A549 (cell line): ENCODE data around the gene GIT2. TPM values are rescaled to one million over a fixed set of nuclear protein-coding genes. Genes with fewer than 3 reads are reported as not detected.

Experiments used
- ATAC-seq, 2 experiments: fragments of 200-7000 bp in 1 of 2; fragments of >200 bp in 1 of 2; cut with Nextera tagmentation in 1 of 2; cut with Tn5 transposase in 1 of 2; 3 replicates each; pipeline versions ENCODE4 v1.8.0 to v1.9.1; 2018 to 2020; ENCODE audit warnings: mild to moderate bottlenecking in 1 of 2, moderate library complexity in 1 of 2
- CTCF ChIA-PET: fragments of 300-600 bp; sonication (Branson Sonifier 250); formaldehyde crosslinking; extraction: SDS; loops from one replicate; lab custom pipeline; 2021; ENCODE audit warnings: antibody characterized with exemption, inconsistent platforms; lab: Yijun Ruan, JAX
- POLR2A ChIA-PET: fragments of 350-600 bp; formaldehyde crosslinking; extraction: SDS; loops from one replicate; lab custom pipeline; 2021; ENCODE audit warnings: antibody characterized with exemption, inconsistent platforms; lab: Yijun Ruan, JAX
- DNase-seq, 2 experiments: peaks; one replicate each; pipeline versions ENCODE4 v3.0.0 to v3.0.0-alpha.2; 2011 to 2016; ENCODE audit warnings: low read depth in 1 of 2, low spot score in 1 of 2
- FAIRE-seq: peaks from 2 replicates; lab custom pipeline; 2011; peaks lifted over from hg19 to GRCh38; lab: Jason Lieb, UNC
- H3K27ac ChIP-seq, 2 experiments: fragments of >200 bp; sonication (Bioruptor Twin); formaldehyde crosslinking; 3 replicates each; pipeline ENCODE4 v1.5.1; 2016 to 2017
- H3K4me1 ChIP-seq: fragments of >200 bp; sonication (Bioruptor Twin); formaldehyde crosslinking; 3 replicates; pipeline ENCODE4 v1.6.1; 2016
- H3K4me2 ChIP-seq: fragments of >200 bp; sonication (Bioruptor Twin); formaldehyde crosslinking; 3 replicates; pipeline ENCODE4 v1.6.1; 2016
- H3K4me3 ChIP-seq: fragments of >200 bp; sonication (Bioruptor Twin); formaldehyde crosslinking; 3 replicates; pipeline ENCODE4 v1.5.1; 2016
- H3K9me3 ChIP-seq: fragments of >200 bp; sonication (Bioruptor Twin); formaldehyde crosslinking; 3 replicates; pipeline ENCODE4 v1.6.1; 2016
- CEBPB ChIP-seq, 2 experiments: fragments of >200 bp in 1 of 2; sonication (Bioruptor Twin) in 1 of 2; formaldehyde crosslinking in 1 of 2; IDR thresholded peaks; 2 replicates each; pipeline ENCODE4 v1.6.1; 2012 to 2016
- EHF ChIP-seq: fragments of 250-450 bp; sonication (Bioruptor Pico); IDR thresholded peaks from 2 replicates; pipeline ENCODE4 v1.5.0; 2020; ENCODE audit warnings: mild to moderate bottlenecking
- EHMT2 ChIP-seq: fragments of 200-600 bp; sonication (generic); IDR thresholded peaks from 2 replicates; pipeline ENCODE4 v1.6.1; 2016; ENCODE audit warnings: antibody characterized with exemption, low read depth, mild to moderate bottlenecking, moderate library complexity
- ESRRA ChIP-seq: fragments of 150-350 bp; IDR thresholded peaks from 2 replicates; pipeline ENCODE4 v1.6.1; 2014; ENCODE audit warnings: mild to moderate bottlenecking, low read length, borderline replicate concordance
- FOSB ChIP-seq: fragments of 250-450 bp; sonication (Bioruptor Pico); IDR thresholded peaks from 2 replicates; pipeline ENCODE4 v1.5.0; 2020; ENCODE audit warnings: mild to moderate bottlenecking, moderate library complexity
- FOSL2 ChIP-seq, 2 experiments: fragments of 450-650 bp in 1 of 2; fragments of >200 bp in 1 of 2; sonication (Bioruptor Twin) in 1 of 2; formaldehyde crosslinking; IDR thresholded peaks; 2 replicates each; pipeline versions ENCODE4 v1.5.0 to v1.6.1; 2016 to 2020; ENCODE audit warnings: mild to moderate bottlenecking in 1 of 2, moderate library complexity in 1 of 2
- FOXS1 ChIP-seq: fragments of 250-450 bp; sonication (Bioruptor Pico); IDR thresholded peaks from 2 replicates; pipeline ENCODE4 v1.5.0; 2020; ENCODE audit warnings: mild to moderate bottlenecking, moderate library complexity
- HOXA7 ChIP-seq: fragments of 250-450 bp; sonication (Bioruptor Pico); IDR thresholded peaks from 2 replicates; pipeline ENCODE4 v1.5.0; 2020; ENCODE audit warnings: mild to moderate bottlenecking, moderate library complexity
- HOXB13 ChIP-seq: fragments of 250-450 bp; sonication (Bioruptor Pico); IDR thresholded peaks from 2 replicates; pipeline ENCODE4 v1.5.0; 2020; ENCODE audit warnings: low read depth, mild to moderate bottlenecking, moderate library complexity
- HOXB5 ChIP-seq: fragments of 250-450 bp; sonication (Bioruptor Pico); IDR thresholded peaks from 2 replicates; pipeline ENCODE4 v1.5.0; 2020; ENCODE audit warnings: mild to moderate bottlenecking, moderate library complexity
- KDM1A ChIP-seq: fragments of 200-600 bp; sonication (generic); IDR thresholded peaks from 2 replicates; pipeline ENCODE4 v1.6.1; 2016; ENCODE audit warnings: low read depth, mild to moderate bottlenecking
- KDM5A ChIP-seq: fragments of 200-600 bp; sonication (generic); IDR thresholded peaks from 2 replicates; pipeline ENCODE4 v1.6.1; 2016; ENCODE audit warnings: antibody characterized with exemption, mild to moderate bottlenecking
- MAZ ChIP-seq: fragments of 150-350 bp; IDR thresholded peaks from 2 replicates; pipeline ENCODE4 v1.6.1; 2014; ENCODE audit warnings: antibody characterized with exemption, low read depth, low read length, borderline replicate concordance
- MYC ChIP-seq: IDR thresholded peaks from 2 replicates; pipeline ENCODE4 v1.6.1; 2012; ENCODE audit warnings: mild to moderate bottlenecking, inconsistent platforms, low read length, improper control_type of control experiment, borderline replicate concordance
- NPAS2 ChIP-seq: fragments of 250-450 bp; sonication (Bioruptor Pico); IDR thresholded peaks from 2 replicates; pipeline ENCODE4 v1.8.0; 2022; ENCODE audit warnings: mild to moderate bottlenecking, moderate library complexity, borderline replicate concordance
- PHF8 ChIP-seq: fragments of 200-600 bp; sonication (generic); IDR thresholded peaks from 2 replicates; pipeline ENCODE4 v1.6.1; 2016; ENCODE audit warnings: low read depth, mild to moderate bottlenecking, antibody characterized with exemption, moderate library complexity, borderline replicate concordance
- POLR2A ChIP-seq: IDR thresholded peaks from 2 replicates; pipeline ENCODE4 v1.6.1; 2012; ENCODE audit warnings: mild to moderate bottlenecking, low read length
- POLR2AphosphoS2 ChIP-seq: conservative IDR thresholded peaks from 2 replicates; pipeline ENCODE4 v1.6.1; 2012; ENCODE audit warnings: low read length, improper control_type of control experiment, inconsistent platforms
- RAD21 ChIP-seq, 2 experiments: fragments of >200 bp in 1 of 2; sonication (Bioruptor Twin) in 1 of 2; formaldehyde crosslinking in 1 of 2; IDR thresholded peaks in 1 of 2; conservative IDR thresholded peaks in 1 of 2; 2 replicates in 1 of 2; 3 replicates in 1 of 2; pipeline ENCODE4 v1.6.1; 2012 to 2018; ENCODE audit warnings: inconsistent platforms in 1 of 2
- RCOR1 ChIP-seq: fragments of 150-350 bp; IDR thresholded peaks from 2 replicates; pipeline ENCODE4 v1.6.1; 2014; ENCODE audit warnings: antibody characterized with exemption, low read length, low read depth
- RFX5 ChIP-seq: fragments of 450-650 bp; IDR thresholded peaks from 2 replicates; pipeline ENCODE4 v1.7.1; 2014; ENCODE audit warnings: antibody characterized with exemption, mild to moderate bottlenecking, moderate library complexity
- RNF2 ChIP-seq: fragments of 200-600 bp; sonication (generic); IDR thresholded peaks from 2 replicates; pipeline ENCODE4 v1.6.1; 2016; ENCODE audit warnings: low read depth, mild to moderate bottlenecking, antibody characterized with exemption, moderate library complexity, borderline replicate concordance
- ZFP36 ChIP-seq: fragments of 450-650 bp; IDR thresholded peaks from 2 replicates; pipeline ENCODE4 v1.6.1; 2014; ENCODE audit warnings: borderline replicate concordance; ENCODE audit not compliant: partially characterized antibody
- WGBS: methylation state at CpG from one replicate; pipeline ENCODE4 v1.1.6; 2017; ENCODE audit errors: missing lambda C conversion rate; 5-methylcytosine and 5-hydroxymethylcytosine counted together
- polyA plus RNA-seq, 4 experiments: library from polyadenylated mRNA; depleted of rRNA in 3 of 4; stranded (reverse); fragments of >200 nt; fragmentation: RNase III in 1 of 4; extraction: RNeasy Plus Mini Kit Qiagen cat#74134 plus additional on column Dnase treatment in 1 of 4; gene quantifications; 2 replicates in 3 of 4; 3 replicates in 1 of 4; pipeline ENCODE4 v1.2.3, GENCODE V29; 2011 to 2017
- TF ChIP-seq, protein P1 (sequence below): IDR thresholded peaks from 2 replicates; pipeline ENCODE4 v1.6.1; 2012
- TF ChIP-seq, protein P2 (sequence below): fragments of 150-350 bp; IDR thresholded peaks from 2 replicates; pipeline ENCODE4 v1.6.1; 2014; ENCODE audit warnings: low read depth, mild to moderate bottlenecking, low read length
- TF ChIP-seq, protein P3 (sequence below): fragments of 450-650 bp; IDR thresholded peaks from 2 replicates; pipeline ENCODE4 v1.6.1; 2014; ENCODE audit warnings: antibody characterized with exemption
- TF ChIP-seq, protein P4 (sequence below): fragments of >200 bp; sonication (Bioruptor Twin); formaldehyde crosslinking; IDR thresholded peaks from 3 replicates; pipeline ENCODE4 v1.5.1; 2016
- TF ChIP-seq, protein P5 (sequence below): IDR thresholded peaks from 2 replicates; pipeline ENCODE4 v1.6.1; 2012; ENCODE audit warnings: low read depth, borderline replicate concordance
- TF ChIP-seq, protein P6 (sequence below): fragments of >200 bp; sonication (Bioruptor Twin); formaldehyde crosslinking; IDR thresholded peaks from 2 replicates; pipeline ENCODE4 v1.6.1; 2016
- TF ChIP-seq, protein P7 (sequence below): fragments of >200 bp; sonication (Bioruptor Twin); formaldehyde crosslinking; IDR thresholded peaks from 3 replicates; pipeline ENCODE4 v1.6.1; 2016

Gene GIT2
- polyA plus RNA-seq, 2 of the 4 experiments (the other 2 are of a cell fraction): 18.5 to 38.0 TPM

DNA sequence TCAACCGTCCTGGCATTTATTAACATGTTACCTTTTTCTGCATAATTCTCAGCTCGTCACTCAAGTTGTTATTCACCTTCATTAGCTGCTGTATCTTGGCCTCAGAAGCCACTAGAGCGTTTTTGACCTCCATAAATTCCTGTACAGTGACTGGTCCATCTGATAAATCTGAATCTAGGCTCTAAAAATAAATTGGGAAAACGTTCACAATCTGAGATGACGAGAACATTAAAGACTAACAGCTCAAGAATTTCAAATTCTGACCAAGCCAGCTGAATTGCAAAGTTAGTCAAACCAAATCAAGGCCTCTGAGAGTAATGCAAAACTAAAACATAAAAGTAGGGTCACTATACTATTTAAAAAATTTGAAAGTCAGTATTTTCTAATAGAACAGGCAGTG lies 45.0 kb downstream of the GIT2 start (continued):
- TF ChIP-seq HOXA7: no peak

DNA sequence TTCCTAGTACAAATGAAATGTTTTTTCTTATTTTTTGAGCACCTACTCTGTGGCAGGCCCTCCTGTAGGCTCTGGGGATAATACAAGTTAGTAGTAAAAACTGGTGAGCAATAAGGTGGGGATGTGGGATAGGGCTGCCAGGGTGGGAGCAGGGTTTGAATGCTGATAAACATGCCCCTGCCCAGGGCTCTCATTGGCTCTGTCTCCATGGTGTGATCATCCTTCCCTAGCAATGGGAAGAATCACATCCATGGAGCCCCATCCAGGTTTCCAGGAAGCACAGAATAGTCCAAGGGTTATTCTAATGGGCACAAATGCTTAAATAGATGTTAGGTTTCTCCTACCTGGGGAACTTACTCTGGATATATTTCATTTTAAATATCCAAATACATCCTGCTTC lies 45.5 kb downstream of the GIT2 start:
- ChIA-PET POLR2A (no interaction called here), CTCF (interaction anchor here (0.6 kb wide), 1 partner anchor 42 kb away, joined by 3 read pairs; no protein-coding TSS in a partner anchor)
- Histone ChIP-seq H3K4me2 (no peak overlapping the region), H3K4me1 (0 out of 3 replicates have a peak, but pooled peaks cover 4% of the 10 kb centered on the region), H3K9me3 (no peaks in the 10 kb centered on the region), H3K27ac (no peak overlapping the region), H3K4me3 (no peak overlapping the region)
- no peak for ATAC-seq
- DNase-seq: no peak
- no peak for TF ChIP-seq PHF8
- TF ChIP-seq POLR2A: no peak
- TF ChIP-seq, protein P1, sequence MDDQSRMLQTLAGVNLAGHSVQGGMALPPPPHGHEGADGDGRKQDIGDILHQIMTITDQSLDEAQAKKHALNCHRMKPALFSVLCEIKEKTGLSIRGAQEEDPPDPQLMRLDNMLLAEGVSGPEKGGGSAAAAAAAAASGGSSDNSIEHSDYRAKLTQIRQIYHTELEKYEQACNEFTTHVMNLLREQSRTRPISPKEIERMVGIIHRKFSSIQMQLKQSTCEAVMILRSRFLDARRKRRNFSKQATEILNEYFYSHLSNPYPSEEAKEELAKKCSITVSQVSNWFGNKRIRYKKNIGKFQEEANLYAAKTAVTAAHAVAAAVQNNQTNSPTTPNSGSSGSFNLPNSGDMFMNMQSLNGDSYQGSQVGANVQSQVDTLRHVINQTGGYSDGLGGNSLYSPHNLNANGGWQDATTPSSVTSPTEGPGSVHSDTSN: no peak
- no peak for TF ChIP-seq FOXS1 (CRISPR knock-in tag)
- TF ChIP-seq FOSB (CRISPR knock-in tag): no peak
- no peak for TF ChIP-seq CEBPB (IDR thresholded peaks at IDR 0.05)
- TF ChIP-seq HOXB5 (CRISPR knock-in tag): no peak
- TF ChIP-seq POLR2AphosphoS2: no peak
- TF ChIP-seq FOSL2 (IDR thresholded peaks at IDR 0.05): no peak
- no peak for TF ChIP-seq FOSL2 (CRISPR knock-in tag; IDR thresholded peaks at IDR 0.05)
- no peak for TF ChIP-seq MYC
- TF ChIP-seq NPAS2 (CRISPR knock-in tag): no peak
- no peak for TF ChIP-seq KDM5A
- TF ChIP-seq RFX5: no peak
- TF ChIP-seq, protein P2, sequence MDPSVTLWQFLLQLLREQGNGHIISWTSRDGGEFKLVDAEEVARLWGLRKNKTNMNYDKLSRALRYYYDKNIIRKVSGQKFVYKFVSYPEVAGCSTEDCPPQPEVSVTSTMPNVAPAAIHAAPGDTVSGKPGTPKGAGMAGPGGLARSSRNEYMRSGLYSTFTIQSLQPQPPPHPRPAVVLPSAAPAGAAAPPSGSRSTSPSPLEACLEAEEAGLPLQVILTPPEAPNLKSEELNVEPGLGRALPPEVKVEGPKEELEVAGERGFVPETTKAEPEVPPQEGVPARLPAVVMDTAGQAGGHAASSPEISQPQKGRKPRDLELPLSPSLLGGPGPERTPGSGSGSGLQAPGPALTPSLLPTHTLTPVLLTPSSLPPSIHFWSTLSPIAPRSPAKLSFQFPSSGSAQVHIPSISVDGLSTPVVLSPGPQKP: no peak
- TF ChIP-seq, protein P3, sequence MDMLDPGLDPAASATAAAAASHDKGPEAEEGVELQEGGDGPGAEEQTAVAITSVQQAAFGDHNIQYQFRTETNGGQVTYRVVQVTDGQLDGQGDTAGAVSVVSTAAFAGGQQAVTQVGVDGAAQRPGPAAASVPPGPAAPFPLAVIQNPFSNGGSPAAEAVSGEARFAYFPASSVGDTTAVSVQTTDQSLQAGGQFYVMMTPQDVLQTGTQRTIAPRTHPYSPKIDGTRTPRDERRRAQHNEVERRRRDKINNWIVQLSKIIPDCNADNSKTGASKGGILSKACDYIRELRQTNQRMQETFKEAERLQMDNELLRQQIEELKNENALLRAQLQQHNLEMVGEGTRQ: no peak
- TF ChIP-seq, protein P4, sequence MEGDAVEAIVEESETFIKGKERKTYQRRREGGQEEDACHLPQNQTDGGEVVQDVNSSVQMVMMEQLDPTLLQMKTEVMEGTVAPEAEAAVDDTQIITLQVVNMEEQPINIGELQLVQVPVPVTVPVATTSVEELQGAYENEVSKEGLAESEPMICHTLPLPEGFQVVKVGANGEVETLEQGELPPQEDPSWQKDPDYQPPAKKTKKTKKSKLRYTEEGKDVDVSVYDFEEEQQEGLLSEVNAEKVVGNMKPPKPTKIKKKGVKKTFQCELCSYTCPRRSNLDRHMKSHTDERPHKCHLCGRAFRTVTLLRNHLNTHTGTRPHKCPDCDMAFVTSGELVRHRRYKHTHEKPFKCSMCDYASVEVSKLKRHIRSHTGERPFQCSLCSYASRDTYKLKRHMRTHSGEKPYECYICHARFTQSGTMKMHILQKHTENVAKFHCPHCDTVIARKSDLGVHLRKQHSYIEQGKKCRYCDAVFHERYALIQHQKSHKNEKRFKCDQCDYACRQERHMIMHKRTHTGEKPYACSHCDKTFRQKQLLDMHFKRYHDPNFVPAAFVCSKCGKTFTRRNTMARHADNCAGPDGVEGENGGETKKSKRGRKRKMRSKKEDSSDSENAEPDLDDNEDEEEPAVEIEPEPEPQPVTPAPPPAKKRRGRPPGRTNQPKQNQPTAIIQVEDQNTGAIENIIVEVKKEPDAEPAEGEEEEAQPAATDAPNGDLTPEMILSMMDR: no peak
- TF ChIP-seq RNF2: no peak
- no peak for FAIRE-seq

DNA sequence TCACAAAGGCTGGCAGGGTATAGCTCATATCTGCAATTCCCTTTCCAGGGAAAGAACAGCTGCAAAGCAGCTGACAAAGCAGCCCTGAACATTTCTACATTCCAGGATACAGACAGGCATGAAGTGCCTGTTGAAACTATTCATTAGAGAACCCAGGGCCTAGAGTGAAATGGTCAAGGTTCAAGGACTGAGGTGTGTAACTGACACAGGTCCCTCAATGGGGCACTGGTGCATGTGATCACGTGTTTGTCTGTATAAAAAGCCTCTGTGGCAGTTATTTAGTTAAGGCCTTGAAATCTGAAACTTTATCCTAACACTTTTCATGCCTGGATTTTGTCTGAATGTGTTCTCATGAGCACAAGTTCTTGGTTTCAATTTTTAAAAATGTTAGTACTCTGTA lies 47.1 kb downstream of the GIT2 start:
- no peak overlapping the region for H3K4me3 ChIP-seq
- ATAC-seq: no peak
- ChIA-PET CTCF (interaction anchor here (0.6 to 1.2 kb wide), 2 partner anchors 144 to 373 kb away, joined by 3 to 4 read pairs; no protein-coding TSS in a partner anchor), POLR2A (no interaction called here)
- 87% methylated on average over 1 of the region's 1 CpG for WGBS
- H3K4me2 ChIP-seq: no peak overlapping the region
- no peak overlapping the region for H3K27ac ChIP-seq
- H3K4me1 ChIP-seq: 0 out of 3 replicates have a peak, but pooled peaks cover 4% of the 10 kb centered on the region
- DNase-seq: no peak
- no peaks in the 10 kb centered on the region for H3K9me3 ChIP-seq
- FAIRE-seq: no peak
- TF ChIP-seq, protein P5, sequence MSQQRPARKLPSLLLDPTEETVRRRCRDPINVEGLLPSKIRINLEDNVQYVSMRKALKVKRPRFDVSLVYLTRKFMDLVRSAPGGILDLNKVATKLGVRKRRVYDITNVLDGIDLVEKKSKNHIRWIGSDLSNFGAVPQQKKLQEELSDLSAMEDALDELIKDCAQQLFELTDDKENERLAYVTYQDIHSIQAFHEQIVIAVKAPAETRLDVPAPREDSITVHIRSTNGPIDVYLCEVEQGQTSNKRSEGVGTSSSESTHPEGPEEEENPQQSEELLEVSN: no peak
- TF ChIP-seq EHF (CRISPR knock-in tag): no peak
- TF ChIP-seq CEBPB (IDR thresholded peaks at IDR 0.05): no peak
- TF ChIP-seq, protein P6, sequence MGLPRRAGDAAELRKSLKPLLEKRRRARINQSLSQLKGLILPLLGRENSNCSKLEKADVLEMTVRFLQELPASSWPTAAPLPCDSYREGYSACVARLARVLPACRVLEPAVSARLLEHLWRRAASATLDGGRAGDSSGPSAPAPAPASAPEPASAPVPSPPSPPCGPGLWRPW: no peak
- TF ChIP-seq POLR2AphosphoS2: no peak
- no peak for TF ChIP-seq PHF8
- no peak for TF ChIP-seq RAD21 (conservative IDR thresholded peaks at IDR 0.05 in 1 of 2, IDR thresholded peaks at IDR 0.05 in 1 of 2)
- TF ChIP-seq, protein P7, sequence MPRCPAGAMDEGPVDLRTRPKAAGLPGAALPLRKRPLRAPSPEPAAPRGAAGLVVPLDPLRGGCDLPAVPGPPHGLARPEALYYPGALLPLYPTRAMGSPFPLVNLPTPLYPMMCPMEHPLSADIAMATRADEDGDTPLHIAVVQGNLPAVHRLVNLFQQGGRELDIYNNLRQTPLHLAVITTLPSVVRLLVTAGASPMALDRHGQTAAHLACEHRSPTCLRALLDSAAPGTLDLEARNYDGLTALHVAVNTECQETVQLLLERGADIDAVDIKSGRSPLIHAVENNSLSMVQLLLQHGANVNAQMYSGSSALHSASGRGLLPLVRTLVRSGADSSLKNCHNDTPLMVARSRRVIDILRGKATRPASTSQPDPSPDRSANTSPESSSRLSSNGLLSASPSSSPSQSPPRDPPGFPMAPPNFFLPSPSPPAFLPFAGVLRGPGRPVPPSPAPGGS: no peak
- no peak for TF ChIP-seq MAZ
- no peak for TF ChIP-seq ESRRA
- TF ChIP-seq HOXB13: no peak
- no peak for TF ChIP-seq ZFP36
- no peak for TF ChIP-seq KDM1A
- no peak for TF ChIP-seq EHMT2
- no peak for TF ChIP-seq RCOR1
